B cell (primary cell): Measurements from ENCODE around the gene ATP9A. TPM values are rescaled to one million over a fixed set of nuclear protein-coding genes. Genes with fewer than 3 reads are reported as not detected.

ENCODE experiments used
- ATAC-seq: fragments of 200-7000 bp; cut with Tn5 transposase; one replicate; pipeline ENCODE4 v1.10.0; 2021; ENCODE audit warnings: low read depth, mild to moderate bottlenecking, moderate number of reproducible peaks, moderate library complexity
- CTCF ChIA-PET: fragments of 350-600 bp; sonication (Branson Sonifier 250); formaldehyde crosslinking; loops from one replicate; lab custom pipeline; 2021; ENCODE audit warnings: antibody characterized with exemption, inconsistent platforms; lab: Charles Lee
- POLR2A ChIA-PET: fragments of 350-600 bp; sonication (Branson Sonifier 250); formaldehyde crosslinking; loops from one replicate; lab custom pipeline; 2021; ENCODE audit warnings: antibody characterized with exemption; lab: Charles Lee
- DNase-seq: peaks from one replicate; pipeline ENCODE4 v3.0.0; 2013
- H2AFZ ChIP-seq: 2 replicates; pipeline ENCODE4 v1.6.1; 2012; ENCODE audit warnings: mild to moderate bottlenecking, low read depth, low read length; ENCODE audit not compliant: insufficient read depth, poor library complexity, severe bottlenecking
- H3K27ac ChIP-seq, 2 donors: 1 replicate in 1 of 2; 2 replicates in 1 of 2; pipeline ENCODE4 v1.5.1; 2012 to 2013; ENCODE audit warnings: low read length in 2 of 2, mild to moderate bottlenecking in 2 of 2, moderate library complexity in 1 of 2
- H3K27me3 ChIP-seq, 4 experiments: fragments of 200-600 bp in 1 of 4; sonication (generic) in 1 of 4; replicated peaks in 1 of 4; 1 replicate in 2 of 4; 2 replicates in 2 of 4; pipeline versions ENCODE4 v1.6.1 to v1.7.0; 2013 to 2016; ENCODE audit warnings: low read length in 3 of 4, mild to moderate bottlenecking in 2 of 4, mixed read lengths in 1 of 4, moderate library complexity in 1 of 4; ENCODE audit not compliant: insufficient read depth in 4 of 4, control insufficient read depth in 3 of 4; ENCODE audit errors: control extremely low read depth in 1 of 4
- H3K36me3 ChIP-seq, 2 experiments: replicated peaks in 1 of 2; 1 replicate in 1 of 2; 2 replicates in 1 of 2; pipeline versions ENCODE4 v1.6.1 to v1.7.1; 2013; ENCODE audit warnings: low read length in 1 of 2; ENCODE audit not compliant: insufficient read depth in 2 of 2, control insufficient read depth in 1 of 2; ENCODE audit errors: control extremely low read depth in 1 of 2, extremely low read depth in 1 of 2
- H3K4me1 ChIP-seq, 2 donors: fragments of 200-600 bp in 1 of 2; sonication (generic) in 1 of 2; 1 replicate in 1 of 2; 2 replicates in 1 of 2; pipeline versions ENCODE4 v1.5.1 to v1.6.1; 2013 to 2017; ENCODE audit warnings: low read length in 2 of 2; ENCODE audit not compliant: control insufficient read depth in 2 of 2, insufficient read depth in 2 of 2
- H3K4me2 ChIP-seq: replicated peaks from 2 replicates; pipeline ENCODE3; 2012; ENCODE audit warnings: mild to moderate bottlenecking, low read depth, low read length; ENCODE audit not compliant: poor library complexity, severe bottlenecking
- H3K4me3 ChIP-seq, 5 experiments: fragments of 200-600 bp in 1 of 5; sonication (generic) in 1 of 5; 1 replicate in 3 of 5; 2 replicates in 2 of 5; pipeline versions ENCODE4 v1.5.1 to v1.7.0; 2011 to 2016; ENCODE audit warnings: low read length in 4 of 5, mild to moderate bottlenecking in 4 of 5, low read depth in 2 of 5, control low read depth in 1 of 5, moderate library complexity in 1 of 5; ENCODE audit not compliant: insufficient read depth in 1 of 5; ENCODE audit errors: control extremely low read depth in 1 of 5, extremely low read depth in 1 of 5
- H3K79me2 ChIP-seq: fragments of 200-600 bp; sonication (generic); one replicate; pipeline ENCODE4 v1.6.0; 2016; ENCODE audit warnings: low read length; ENCODE audit not compliant: control insufficient read depth, insufficient read depth
- H3K9ac ChIP-seq: fragments of 200-600 bp; sonication (generic); 2 replicates; pipeline ENCODE4 v1.6.1; 2017; ENCODE audit warnings: mild to moderate bottlenecking, low read length, moderate library complexity
- H3K9me3 ChIP-seq, 3 donors: one replicate each; pipeline versions ENCODE4 v1.6.1 to v1.7.1; 2013; ENCODE audit warnings: low read length in 2 of 3; ENCODE audit not compliant: control insufficient read depth in 2 of 3, insufficient read depth in 1 of 3; ENCODE audit errors: control extremely low read depth in 1 of 3
- H4K20me1 ChIP-seq: 2 replicates; pipeline ENCODE4 v1.6.0; 2012; ENCODE audit warnings: mild to moderate bottlenecking, low read length; ENCODE audit not compliant: insufficient read depth, control insufficient read depth, poor library complexity, severe bottlenecking
- H3K27ac Mint-ChIP-seq: one replicate; pipeline ENCODE4 v1.8.0; 2021; ENCODE audit warnings: mixed read lengths
- H3K27me3 Mint-ChIP-seq: one replicate; pipeline ENCODE4 v1.8.0; 2021; ENCODE audit warnings: mixed read lengths
- H3K4me1 Mint-ChIP-seq: one replicate; pipeline ENCODE4 v1.8.0; 2021; ENCODE audit warnings: mixed read lengths
- H3K4me3 Mint-ChIP-seq: one replicate; pipeline ENCODE4 v1.8.0; 2021; ENCODE audit warnings: mixed read lengths
- H3K9me3 Mint-ChIP-seq: one replicate; pipeline ENCODE4 v1.8.0; 2022; ENCODE audit warnings: mixed read lengths; ENCODE audit not compliant: insufficient read depth
- CTCF ChIP-seq: fragments of 200-600 bp; IDR thresholded peaks from one replicate; pipeline ENCODE4 v1.8.0; 2022; ENCODE audit warnings: antibody characterized with exemption, mild to moderate bottlenecking
- EZH2 ChIP-seq: IDR thresholded peaks from 2 replicates; pipeline ENCODE4 v1.6.1; 2012; ENCODE audit warnings: borderline replicate concordance, low read depth, mild to moderate bottlenecking, moderate library complexity, low read length; ENCODE audit not compliant: insufficient read depth, poor library complexity, severe bottlenecking
- WGBS: methylation state at CpG from one replicate; pipeline ENCODE4 v1.1.5; 2013; ENCODE audit warnings: missing lambda C conversion rate; ENCODE audit not compliant: insufficient coverage; 5-methylcytosine and 5-hydroxymethylcytosine counted together
- intact Hi-C: fragments of 100-400 bp; cut with micrococcal nuclease; formaldehyde crosslinking; loops from one replicate; pipeline ENCODE4 v1.10.0; 2022
- polyA plus RNA-seq: library from polyadenylated mRNA; depleted of rRNA; stranded (reverse); fragments of >200 nt; gene quantifications from 2 replicates; pipeline ENCODE4 v1.2.3, GENCODE V29; 2012
- total RNA-seq, 2 donors: library from RNA; stranded (reverse); fragments of 120-200 nt in 1 of 2; gene quantifications; 1 replicate in 1 of 2; 2 replicates in 1 of 2; pipeline versions ENCODE4 v1.2.3 to v1.2.4, GENCODE V29; 2013 to 2022

ATP9A gene
- total and polyA plus RNA-seq, 2 donors (not counting 1 experiment from before 2014, with no cell fraction given), result 0.13 to 0.22 TPM

GRCh38 chr20:51592564-51592963, 175.6 kb downstream of the ATP9A start:
- Histone ChIP-seq H3K9ac (no peak overlapping the region), H2AFZ (no peak overlapping the region), H3K27me3 (peaks cover 0 to 4% (median 2%) of the 10 kb centered on the region in 4 experiments), H3K4me1 (peaks cover 17 to 19% of the 10 kb centered on the region in 2 donors), H3K4me2 (no peak overlapping the region), H3K36me3 (no peaks in the 10 kb centered on the region), H3K9me3 (peaks cover 0 to 3% (median 2%) of the 10 kb centered on the region in 3 donors), H4K20me1 (no peaks in the 10 kb centered on the region), H3K27ac (no peak overlapping the region), H3K4me3 (no peak overlapping the region), H3K79me2 (no peaks in the 10 kb centered on the region)
- DNase-seq (no peak), ATAC-seq (no peak)
- intact Hi-C loops, result loop anchor here (10.0 kb wide), 3 partner anchors 98 to 368 kb away; no protein-coding TSS in a partner anchor
- ChIA-PET POLR2A (no interaction called here), CTCF (interaction anchor here (1.1 to 7.7 kb wide), 2 partner anchors 207 to 220 kb away, joined by 7 to 127 read pairs; no protein-coding TSS in a partner anchor)
- Mint-ChIP-seq H3K9me3 (no peaks in the 10 kb centered on the region), H3K4me1 (peaks cover 19% of the 10 kb centered on the region), H3K27me3 (peaks cover 34% of the 10 kb centered on the region), H3K4me3 (no peak overlapping the region), H3K27ac (no peak overlapping the region)
- no peak for TF ChIP-seq EZH2
- TF ChIP-seq CTCF, result no peak
- 98% methylated on average over 7 of the region's 8 CpGs for WGBS

GRCh38 chr20:51591871-51592270, 176.3 kb downstream of the ATP9A start:
- Histone ChIP-seq H3K79me2 (no peaks in the 10 kb centered on the region), H3K4me3 (no peak overlapping the region), H3K4me1 (peaks cover 18 to 19% of the 10 kb centered on the region in 2 donors), H2AFZ (no peak overlapping the region), H4K20me1 (no peaks in the 10 kb centered on the region), H3K9me3 (peaks cover 0 to 3% (median 2%) of the 10 kb centered on the region in 3 donors), H3K4me2 (no peak overlapping the region), H3K9ac (no peak overlapping the region), H3K36me3 (no peaks in the 10 kb centered on the region), H3K27ac (no peak overlapping the region), H3K27me3 (peaks cover 0 to 9% (median under 1%) of the 10 kb centered on the region in 4 experiments)
- TF ChIP-seq EZH2 (no peak), CTCF (no peak)
- Mint-ChIP-seq H3K4me1 (peaks cover 22% of the 10 kb centered on the region), H3K27ac (no peak overlapping the region), H3K4me3 (no peak overlapping the region), H3K9me3 (no peaks in the 10 kb centered on the region), H3K27me3 (peaks cover 33% of the 10 kb centered on the region)
- DNase-seq (no peak), ATAC-seq (no peak)
- 97% methylated on average over 8 of the region's 10 CpGs for WGBS
- intact Hi-C loops, result loop anchor here (10.0 kb wide), 3 partner anchors 97 to 367 kb away; no protein-coding TSS in a partner anchor
- ChIA-PET CTCF (interaction anchor here (0.9 to 7.7 kb wide), 3 partner anchors 206 to 604 kb away, joined by 4 to 127 read pairs (median 7); no protein-coding TSS in a partner anchor), POLR2A (no interaction called here)
